Cerebellar cortex (tissue), 1 donor: Measurements from ENCODE around the gene ZNF644.

Source experiments
- DNase-seq: peaks from one replicate; pipeline ENCODE4 v3.0.0-alpha.2; 2015; ENCODE audit warnings: low spot score

ZNF644 gene

GRCh38 chr1:91020967-91021685, 709 bp downstream of the ZNF644 start:
- peak; percentile 73 for DNase-seq

- DNase-seq = no peak
Observed at GRCh38 chr1:91020486-91020885, 1.3 kb downstream of the ZNF644 start.

GRCh38 chr1:91018006-91018405, 3.8 kb downstream of the ZNF644 start:
- DNase-seq = peak; percentile 35

GRCh38 chr1:91015794-91016550, 5.9 kb downstream of the ZNF644 start:
- no peak for DNase-seq

GRCh38 chr1:91015358-91015780, 6.5 kb downstream of the ZNF644 start:
- DNase-seq = no peak

- no peak for DNase-seq
Observed at GRCh38 chr1:91014475-91014874, 7.4 kb downstream of the ZNF644 start.

- DNase-seq = no peak
Observed at GRCh38 chr1:91013302-91013701, 8.5 kb downstream of the ZNF644 start.

- DNase-seq = no peak
Observed at GRCh38 chr1:91012196-91012595, 9.6 kb downstream of the ZNF644 start.

- peak; percentile 38 for DNase-seq
Observed at GRCh38 chr1:91011726-91012125, 10.1 kb downstream of the ZNF644 start.

GRCh38 chr1:91007827-91008226, 14.0 kb downstream of the ZNF644 start:
- no peak for DNase-seq

- no peak for DNase-seq
Observed at GRCh38 chr1:91007092-91007491, 14.7 kb downstream of the ZNF644 start.

- no peak for DNase-seq
Observed at GRCh38 chr1:91006113-91006908, 15.5 kb downstream of the ZNF644 start.

GRCh38 chr1:91005285-91005684, 16.6 kb downstream of the ZNF644 start:
- DNase-seq = no peak

- no peak for DNase-seq
Observed at GRCh38 chr1:91004145-91004544, 17.7 kb downstream of the ZNF644 start.

- DNase-seq = no peak
Observed at GRCh38 chr1:90996742-90997413, 25.0 kb downstream of the ZNF644 start.

GRCh38 chr1:90995311-90995894, 26.4 kb downstream of the ZNF644 start:
- no peak for DNase-seq

- DNase-seq = no peak
Observed at GRCh38 chr1:90994461-90994860, 27.4 kb downstream of the ZNF644 start.

GRCh38 chr1:90993245-90993644, 28.6 kb downstream of the ZNF644 start:
- no peak for DNase-seq

GRCh38 chr1:90990779-90991178, 31.1 kb downstream of the ZNF644 start:
- no peak for DNase-seq

- DNase-seq = no peak
Observed at GRCh38 chr1:90989990-90990389, 31.8 kb downstream of the ZNF644 start.

- no peak for DNase-seq
Observed at GRCh38 chr1:90989302-90989701, 32.5 kb downstream of the ZNF644 start.

GRCh38 chr1:90987841-90988240, 34.0 kb downstream of the ZNF644 start:
- DNase-seq = no peak
